ENCODE results near the gene GDF10.

DNA sequence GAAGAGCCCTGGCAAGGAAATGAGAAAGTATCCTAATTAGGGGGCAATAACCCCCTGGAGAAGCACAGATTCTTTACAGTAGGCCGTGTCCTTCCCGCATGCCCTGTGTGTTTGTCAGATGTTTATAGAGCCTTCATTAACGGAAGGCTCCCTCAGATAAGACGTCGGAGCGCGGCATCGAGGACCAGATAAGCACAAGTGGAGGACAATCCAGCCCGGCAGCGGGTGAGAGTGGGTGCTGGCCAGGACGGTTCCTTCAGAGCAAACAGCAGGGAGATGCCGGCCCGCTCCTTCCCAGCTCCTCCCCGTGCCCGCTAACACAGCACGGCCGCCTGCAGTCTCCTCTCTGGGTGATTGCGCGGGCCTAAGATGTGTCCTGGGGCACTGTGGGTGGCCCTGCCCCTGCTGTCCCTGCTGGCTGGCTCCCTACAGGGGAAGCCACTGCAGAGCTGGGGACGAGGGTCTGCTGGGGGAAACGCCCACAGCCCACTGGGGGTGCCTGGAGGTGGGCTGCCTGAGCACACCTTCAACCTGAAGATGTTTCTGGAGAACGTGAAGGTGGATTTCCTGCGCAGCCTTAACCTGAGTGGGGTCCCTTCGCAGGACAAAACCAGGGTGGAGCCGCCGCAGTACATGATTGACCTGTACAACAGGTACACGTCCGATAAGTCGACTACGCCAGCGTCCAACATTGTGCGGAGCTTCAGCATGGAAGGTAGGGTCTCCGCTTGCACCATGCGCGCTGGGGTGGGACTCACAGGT is 22.5 kb downstream of the GDF10 start, which contains the start of gene GDF2:
- TF ChIP-seq, protein P1, sequence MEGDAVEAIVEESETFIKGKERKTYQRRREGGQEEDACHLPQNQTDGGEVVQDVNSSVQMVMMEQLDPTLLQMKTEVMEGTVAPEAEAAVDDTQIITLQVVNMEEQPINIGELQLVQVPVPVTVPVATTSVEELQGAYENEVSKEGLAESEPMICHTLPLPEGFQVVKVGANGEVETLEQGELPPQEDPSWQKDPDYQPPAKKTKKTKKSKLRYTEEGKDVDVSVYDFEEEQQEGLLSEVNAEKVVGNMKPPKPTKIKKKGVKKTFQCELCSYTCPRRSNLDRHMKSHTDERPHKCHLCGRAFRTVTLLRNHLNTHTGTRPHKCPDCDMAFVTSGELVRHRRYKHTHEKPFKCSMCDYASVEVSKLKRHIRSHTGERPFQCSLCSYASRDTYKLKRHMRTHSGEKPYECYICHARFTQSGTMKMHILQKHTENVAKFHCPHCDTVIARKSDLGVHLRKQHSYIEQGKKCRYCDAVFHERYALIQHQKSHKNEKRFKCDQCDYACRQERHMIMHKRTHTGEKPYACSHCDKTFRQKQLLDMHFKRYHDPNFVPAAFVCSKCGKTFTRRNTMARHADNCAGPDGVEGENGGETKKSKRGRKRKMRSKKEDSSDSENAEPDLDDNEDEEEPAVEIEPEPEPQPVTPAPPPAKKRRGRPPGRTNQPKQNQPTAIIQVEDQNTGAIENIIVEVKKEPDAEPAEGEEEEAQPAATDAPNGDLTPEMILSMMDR (IDR thresholded peaks at IDR 0.05) = no peak
- no peak for TF ChIP-seq POLR2A (IDR thresholded peaks at IDR 0.05)

All from lower leg skin (tissue), 3 donors.